H1 (cell line): ENCODE results near the gene PARP15. TPM values are rescaled to one million over a fixed set of nuclear protein-coding genes. Genes with fewer than 3 reads are reported as not detected.

Source experiments
- CTCF ChIA-PET: fragments of 300-600 bp; sonication (Branson Sonifier 250); formaldehyde crosslinking; loops from one replicate; lab custom pipeline; 2021; ENCODE audit not compliant: partially characterized antibody; lab: Charles Lee
- POLR2A ChIA-PET: fragments of 300-600 bp; sonication (Branson Sonifier 250); formaldehyde crosslinking; loops from one replicate; lab custom pipeline; 2021; ENCODE audit warnings: inconsistent platforms; ENCODE audit not compliant: partially characterized antibody; lab: Charles Lee
- DNase-seq, 2 experiments: peaks; one replicate each; pipeline versions ENCODE4 v3.0.0 to v3.0.0-alpha.2; 2010 to 2022; ENCODE audit warnings: low spot score in 2 of 2, low read depth in 1 of 2, mixed read lengths in 1 of 2
- FAIRE-seq: peaks from 2 replicates; lab custom pipeline; 2011; peaks lifted over from hg19 to GRCh38; lab: Jason Lieb, UNC
- H2AFZ ChIP-seq: 2 replicates; pipeline ENCODE4 v1.8.1; 2012; ENCODE audit warnings: low read length, inconsistent platforms
- H2AK5ac ChIP-seq: 2 replicates; pipeline ENCODE4 v1.6.1; 2013; ENCODE audit warnings: low read depth, low read length
- H2BK120ac ChIP-seq: replicated peaks from 2 replicates; pipeline ENCODE3; 2013; ENCODE audit warnings: low read depth, low read length, inconsistent platforms
- H2BK12ac ChIP-seq: 2 replicates; pipeline ENCODE4 v1.6.1; 2013; ENCODE audit warnings: low read depth, low read length
- H2BK15ac ChIP-seq: 2 replicates; pipeline ENCODE4 v1.6.1; 2013; ENCODE audit warnings: low read length
- H2BK20ac ChIP-seq: 2 replicates; pipeline ENCODE4 v1.6.1; 2013; ENCODE audit warnings: low read length
- H2BK5ac ChIP-seq: 2 replicates; pipeline ENCODE4 v1.6.1; 2013; ENCODE audit warnings: low read depth, low read length
- H3K14ac ChIP-seq: 2 replicates; pipeline ENCODE4 v1.6.1; 2013; ENCODE audit warnings: inconsistent platforms; ENCODE audit not compliant: insufficient read length
- H3K18ac ChIP-seq: 2 replicates; pipeline ENCODE4 v1.6.1; 2013; ENCODE audit warnings: low read length; ENCODE audit errors: extremely low read depth
- H3K23ac ChIP-seq: 2 replicates; pipeline ENCODE4 v1.6.1; 2013; ENCODE audit warnings: inconsistent platforms; ENCODE audit not compliant: insufficient read length
- H3K23me2 ChIP-seq: 2 replicates; pipeline ENCODE4 v1.6.1; 2013; ENCODE audit warnings: low read depth, low read length
- H3K27ac ChIP-seq: 2 replicates; pipeline ENCODE4 v1.6.1; 2011; ENCODE audit warnings: low read depth, low read length, inconsistent platforms
- H3K27me3 ChIP-seq, 4 experiments: replicated peaks in 1 of 4; 1 replicate in 1 of 4; 2 replicates in 3 of 4; pipeline versions ENCODE4 v1.6.1 to v1.8.1; 2011 to 2013; ENCODE audit warnings: low read length in 3 of 4, mild to moderate bottlenecking in 3 of 4, inconsistent platforms in 2 of 4, mixed read lengths in 2 of 4, moderate library complexity in 1 of 4; ENCODE audit not compliant: control insufficient read depth in 3 of 4, insufficient read depth in 3 of 4; ENCODE audit errors: extremely low read depth in 1 of 4
- H3K36me3 ChIP-seq, 4 experiments: 2 replicates each; pipeline versions ENCODE4 v1.6.1 to v1.8.1; 2011 to 2013; ENCODE audit warnings: mild to moderate bottlenecking in 4 of 4, low read length in 3 of 4, moderate library complexity in 2 of 4, control low read depth in 1 of 4, inconsistent platforms in 1 of 4; ENCODE audit not compliant: insufficient read depth in 4 of 4, control insufficient read depth in 2 of 4
- H3K4ac ChIP-seq: replicated peaks from 2 replicates; pipeline ENCODE3; 2013; ENCODE audit warnings: low read length, low read depth, mixed read lengths, inconsistent platforms; ENCODE audit not compliant: insufficient read length
- H3K4me1 ChIP-seq, 4 experiments: replicated peaks in 1 of 4; 1 replicate in 1 of 4; 2 replicates in 3 of 4; pipeline versions ENCODE4 v1.6.1 to v1.8.1; 2011 to 2013; ENCODE audit warnings: low read length in 3 of 4, inconsistent platforms in 2 of 4, mixed read lengths in 1 of 4; ENCODE audit not compliant: insufficient read depth in 4 of 4, control insufficient read depth in 3 of 4
- H3K4me2 ChIP-seq, 2 experiments: 2 replicates each; pipeline versions ENCODE4 v1.6.1 to v1.8.1; 2011 to 2013; ENCODE audit warnings: low read depth in 2 of 2, low read length in 2 of 2, control low read depth in 1 of 2, inconsistent platforms in 1 of 2, mild to moderate bottlenecking in 1 of 2; ENCODE audit not compliant: insufficient read depth in 1 of 2
- H3K4me3 ChIP-seq, 4 experiments: fragments of 200-600, 300-600 bp in 1 of 4; sonication (generic), shearing (Covaris generic), sonication (Bioruptor Twin) in 1 of 4; 2 replicates each; pipeline versions ENCODE4 v1.5.1 to v1.8.1; 2011 to 2016; ENCODE audit warnings: low read length in 4 of 4, low read depth in 3 of 4, control low read depth in 2 of 4, inconsistent platforms in 2 of 4, mild to moderate bottlenecking in 2 of 4, mixed read lengths in 1 of 4, moderate library complexity in 1 of 4; ENCODE audit not compliant: insufficient read depth in 2 of 4; ENCODE audit errors: extremely low read depth in 1 of 4
- H3K56ac ChIP-seq: replicated peaks from 2 replicates; pipeline ENCODE3; 2013; ENCODE audit warnings: low read depth, mild to moderate bottlenecking, mixed read lengths, low read length, inconsistent platforms; ENCODE audit not compliant: insufficient read length
- H3K79me1 ChIP-seq: 2 replicates; pipeline ENCODE4 v1.6.1; 2013; ENCODE audit warnings: low read depth, low read length, control low read depth
- H3K79me2 ChIP-seq, 2 experiments: 2 replicates each; pipeline versions ENCODE4 v1.6.1 to v1.8.1; 2012 to 2013; ENCODE audit warnings: low read length in 2 of 2, mild to moderate bottlenecking in 2 of 2, inconsistent platforms in 1 of 2; ENCODE audit not compliant: insufficient read depth in 2 of 2, control insufficient read depth in 1 of 2
- H3K9ac ChIP-seq, 4 experiments: replicated peaks in 1 of 4; 1 replicate in 1 of 4; 2 replicates in 3 of 4; pipeline versions ENCODE4 v1.6.1 to v1.8.1; 2011 to 2013; ENCODE audit warnings: low read depth in 3 of 4, low read length in 3 of 4, control low read depth in 2 of 4, mild to moderate bottlenecking in 2 of 4, moderate library complexity in 2 of 4, inconsistent platforms in 1 of 4; ENCODE audit errors: extremely low read depth in 1 of 4
- H3K9me3 ChIP-seq, 2 experiments: 2 replicates each; pipeline versions ENCODE4 v1.6.1 to v1.8.1; 2012 to 2013; ENCODE audit warnings: mild to moderate bottlenecking in 2 of 2, moderate library complexity in 2 of 2, control low read depth in 1 of 2, inconsistent platforms in 1 of 2, low read depth in 1 of 2, low read length in 1 of 2, mixed read lengths in 1 of 2; ENCODE audit not compliant: insufficient read depth in 2 of 2
- H4K20me1 ChIP-seq, 2 experiments: replicated peaks in 1 of 2; 2 replicates each; pipeline versions ENCODE3 to v1.8.1; 2011 to 2013; ENCODE audit warnings: inconsistent platforms in 2 of 2, low read length in 2 of 2, mild to moderate bottlenecking in 1 of 2; ENCODE audit not compliant: insufficient read depth in 2 of 2, control insufficient read depth in 1 of 2
- H4K5ac ChIP-seq: 2 replicates; pipeline ENCODE4 v1.6.1; 2013; ENCODE audit warnings: low read length, low read depth, mixed read lengths, inconsistent platforms; ENCODE audit not compliant: insufficient read length
- H4K8ac ChIP-seq: 2 replicates; pipeline ENCODE4 v1.8.0; 2013; ENCODE audit warnings: mild to moderate bottlenecking, moderate library complexity, low read length, inconsistent platforms; ENCODE audit not compliant: insufficient read depth; ENCODE audit errors: extremely low read depth
- H4K91ac ChIP-seq: replicated peaks from 2 replicates; pipeline ENCODE3; 2013; ENCODE audit warnings: low read length, mixed read lengths, inconsistent platforms; ENCODE audit not compliant: insufficient read length
- BRCA1 ChIP-seq: IDR thresholded peaks from 2 replicates; pipeline ENCODE4 v1.6.1; 2012; ENCODE audit warnings: low read depth, low read length, improper control_type of control experiment
- HDAC6 ChIP-seq: IDR thresholded peaks from one replicate; pipeline ENCODE4 v1.7.1; 2012; ENCODE audit warnings: low read depth, mild to moderate bottlenecking, inconsistent platforms, low read length, moderate library complexity
- TEAD4 ChIP-seq: IDR thresholded peaks from 2 replicates; pipeline ENCODE4 v1.6.1; 2012; ENCODE audit warnings: low read depth, low read length, inconsistent platforms, mixed read lengths
- WGBS, 2 experiments: shearing (Covaris generic) in 1 of 2; methylation state at CpG; one replicate each; pipeline versions ENCODE4 v1.1.6 to v1.1.7; 2013 to 2015; ENCODE audit warnings: low lambda C conversion rate in 2 of 2, mixed read lengths in 2 of 2, inconsistent platforms in 1 of 2, low coverage in 1 of 2, missing lambda C conversion rate in 1 of 2; ENCODE audit not compliant: insufficient replicate concordance in 2 of 2, insufficient coverage in 1 of 2, insufficient read length in 1 of 2; ENCODE audit errors: extremely low coverage in 1 of 2, missing lambda C conversion rate in 1 of 2; 5-methylcytosine and 5-hydroxymethylcytosine counted together
- polyA plus RNA-seq, 7 experiments: library from polyadenylated mRNA; depleted of rRNA in 3 of 7; stranded (reverse) in 5 of 7; unstranded in 2 of 7; fragments of >200 nt in 5 of 7; fragments of 200-250 nt in 2 of 7; gene quantifications; 1 replicate in 5 of 7; 2 replicates in 1 of 7; 4 replicates in 1 of 7; pipeline versions ENCODE4 v1.2.1 to v1.2.3, GENCODE V29; 2011 to 2013; ENCODE audit warnings: missing spikeins in 2 of 7, mixed read lengths in 2 of 7
- total RNA-seq: library from RNA; stranded (reverse); fragmentation: NEBNext Ultra II Directional; extraction: Animal tissue kit (Norgen Biotek cat#: 25700); gene quantifications from 2 replicates; pipeline ENCODE4 v1.2.1, GENCODE V29; 2021

PARP15 gene
- total and polyA plus RNA-seq, 2 of the 8 experiments (the other 6 are each of a cell fraction or from before 2014, with no cell fraction given), result 0.37 to 0.45 TPM

DNA sequence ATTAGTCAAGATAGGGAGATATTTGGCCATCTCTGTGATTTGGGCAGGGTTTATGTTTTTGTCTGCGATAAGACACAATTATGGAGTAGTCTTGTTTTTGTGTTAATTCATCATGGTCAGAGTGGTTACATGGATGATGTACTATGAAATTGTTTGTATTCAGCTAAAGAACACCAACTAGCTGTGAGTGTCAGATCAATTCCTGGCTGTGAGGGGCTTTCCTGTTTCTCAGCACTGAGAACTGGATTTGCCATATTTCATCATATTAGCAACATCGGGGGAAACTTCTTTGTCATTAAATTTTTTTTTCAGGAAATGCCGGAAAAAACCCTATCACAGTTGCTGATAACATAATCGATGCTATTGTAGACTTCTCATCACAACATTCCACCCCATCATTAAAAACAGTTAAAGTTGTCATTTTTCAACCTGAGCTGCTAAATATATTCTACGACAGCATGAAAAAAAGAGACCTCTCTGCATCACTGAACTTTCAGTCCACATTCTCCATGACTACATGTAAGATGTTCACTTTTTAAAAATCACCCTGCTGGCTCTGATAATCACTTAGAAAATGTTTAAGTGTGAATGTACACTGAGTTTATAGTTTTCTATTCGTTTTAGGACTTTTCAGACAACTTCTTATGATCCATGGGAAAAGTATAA, 49.2 kb downstream of the PARP15 start:
- H3K18ac ChIP-seq, result no peak overlapping the region
- no peaks in the 10 kb centered on the region for H3K27me3 ChIP-seq
- POLR2A ChIA-PET, result no interaction called here
- DNase-seq (no peak), FAIRE-seq (no peak)
- no peaks in the 10 kb centered on the region for H4K20me1 ChIP-seq
- no peaks in the 10 kb centered on the region for H3K79me2 ChIP-seq
- no peak overlapping the region for H2BK5ac ChIP-seq
- no peak overlapping the region for H3K23ac ChIP-seq
- no peak overlapping the region for H2AFZ ChIP-seq
- H3K9ac ChIP-seq, result no peak overlapping the region
- H4K8ac ChIP-seq, result no peak overlapping the region
- H4K91ac ChIP-seq, result no peak overlapping the region
- no peak overlapping the region for H3K4ac ChIP-seq
- no peak overlapping the region for H4K5ac ChIP-seq
- H3K56ac ChIP-seq, result no peak overlapping the region
- no peak overlapping the region for H3K27ac ChIP-seq
- no peaks in the 10 kb centered on the region for H3K4me1 ChIP-seq
- no peak overlapping the region for H3K14ac ChIP-seq
- H3K4me2 ChIP-seq, result no peak overlapping the region
- H3K9me3 ChIP-seq, result peaks cover 0 to 3% of the 10 kb centered on the region in 2 experiments; a peak in 1 of 4 replicates
- WGBS, 2 experiments, result 86% methylated on average over 6 of the region's 6 CpGs; no CpG with 5 or more reads in 1 of the 2 experiments
- no peaks in the 10 kb centered on the region for H3K79me1 ChIP-seq
- no peak overlapping the region for H2BK12ac ChIP-seq
- no peaks in the 10 kb centered on the region for H3K23me2 ChIP-seq
- no peak overlapping the region for H3K4me3 ChIP-seq
- H2BK120ac ChIP-seq, result no peak overlapping the region
- H2BK20ac ChIP-seq, result no peak overlapping the region
- no peak overlapping the region for H2BK15ac ChIP-seq
- CTCF ChIA-PET, result no interaction called here
- H3K36me3 ChIP-seq, result no peaks in the 10 kb centered on the region
- H2AK5ac ChIP-seq, result no peak overlapping the region
- no peak for TF ChIP-seq TEAD4
- no peak for TF ChIP-seq HDAC6
- no peak for TF ChIP-seq BRCA1
